HCT116 (cell line): Measurements from ENCODE around the gene ASPHD2. TPM values are rescaled to one million over a fixed set of nuclear protein-coding genes. Genes with fewer than 3 reads are reported as not detected.
A peak's percentile ranks its signal among the peaks of the same experiment; 100 is the strongest.

Source experiments
- ATAC-seq: fragments of 200-7000 bp; cut with Tn5 transposase; 2 replicates; pipeline ENCODE4 v1.9.1; 2020; ENCODE audit warnings: mild to moderate bottlenecking, moderate library complexity
- BruUV-seq: library from RNA; stranded (reverse); fragments of 400-500 nt; replicated peaks from 2 replicates; lab custom pipeline; 2021; lab: Mats Ljungman, UMichigan
- CTCF ChIA-PET: fragments of 300-600 bp; sonication (Branson Sonifier 250); formaldehyde crosslinking; loops from one replicate; lab custom pipeline; 2021; ENCODE audit warnings: antibody characterized with exemption; lab: Charles Lee
- POLR2A ChIA-PET: fragments of 300-600, 350-600 bp; sonication (Branson Sonifier 250); formaldehyde crosslinking; loops from one replicate; lab custom pipeline; 2021; ENCODE audit warnings: antibody characterized with exemption; lab: Charles Lee
- RAD21 ChIA-PET, 2 experiments: fragments of 300-600 bp; sonication (Branson Sonifier 250); formaldehyde crosslinking; loops; one replicate each; lab custom pipeline; 2023; ENCODE audit warnings: low total read pairs in 2 of 2; ENCODE audit not compliant: uncharacterized antibody in 2 of 2, unreplicated experiment in 2 of 2, low non-redundant PET in 1 of 2; lab: Charles Lee
- DNase-seq: peaks from one replicate; pipeline ENCODE4 v3.0.0-alpha.2; 2010; ENCODE audit warnings: low read depth, low spot score
- H2AFZ ChIP-seq: fragments of 200-600 bp; shearing (Covaris generic), sonication (generic); 2 replicates; pipeline ENCODE4 v1.6.1; 2017; ENCODE audit warnings: low read depth, mixed run types, mixed read lengths, antibody characterized with exemption, low read length; ENCODE audit not compliant: poor library complexity, severe bottlenecking
- H3K27ac ChIP-seq: 2 replicates; pipeline ENCODE4 v1.5.1; 2012; ENCODE audit warnings: low read depth, low read length
- H3K27me3 ChIP-seq: fragments of 200-600 bp; sonication (generic); 2 replicates; pipeline ENCODE4 v1.6.1; 2016; ENCODE audit warnings: mixed run types, low read length, mixed read lengths; ENCODE audit not compliant: insufficient read depth
- H3K36me3 ChIP-seq, 2 experiments: fragments of 200-500 bp in 1 of 2; fragments of 200-600 bp in 1 of 2; sonication (Bioruptor generic) in 1 of 2; sonication (generic) in 1 of 2; 2 replicates each; pipeline versions ENCODE4 v1.5.1 to v1.6.1; 2014 to 2016; ENCODE audit warnings: low read length in 2 of 2, inconsistent platforms in 1 of 2, mixed read lengths in 1 of 2, mixed run types in 1 of 2; ENCODE audit not compliant: insufficient read depth in 2 of 2, control insufficient read depth in 1 of 2
- H3K4me1 ChIP-seq, 2 experiments: fragments of 200-600 bp in 1 of 2; sonication (generic) in 1 of 2; 2 replicates each; pipeline versions ENCODE4 v1.5.1 to v1.6.1; 2012 to 2017; ENCODE audit warnings: low read length in 2 of 2, inconsistent platforms in 1 of 2, mild to moderate bottlenecking in 1 of 2, mixed read lengths in 1 of 2, mixed run types in 1 of 2, moderate library complexity in 1 of 2; ENCODE audit not compliant: insufficient read depth in 2 of 2, control insufficient read depth in 1 of 2
- H3K4me2 ChIP-seq: fragments of 200-600 bp; sonication (generic); 2 replicates; pipeline ENCODE4 v1.6.1; 2017; ENCODE audit warnings: mixed run types, low read length, mixed read lengths
- H3K4me3 ChIP-seq, 2 experiments: fragments of 200-600 bp in 1 of 2; sonication (generic) in 1 of 2; replicated peaks in 1 of 2; 2 replicates each; pipeline ENCODE4 v1.5.1; 2011 to 2016; ENCODE audit warnings: low read length in 2 of 2, control low read depth in 1 of 2, low read depth in 1 of 2, mild to moderate bottlenecking in 1 of 2, mixed read lengths in 1 of 2, mixed run types in 1 of 2
- H3K79me2 ChIP-seq: fragments of 200-600 bp; sonication (generic); 2 replicates; pipeline ENCODE4 v1.6.1; 2017; ENCODE audit warnings: mild to moderate bottlenecking, mixed run types, low read length, moderate library complexity, mixed read lengths; ENCODE audit not compliant: insufficient read depth
- H3K9ac ChIP-seq: fragments of 200-600 bp; sonication (generic); 2 replicates; pipeline ENCODE4 v1.6.1; 2016; ENCODE audit warnings: low read length, mixed read lengths
- H3K9me2 ChIP-seq: fragments of 200-600 bp; sonication (generic), shearing (Covaris generic); 2 replicates; pipeline ENCODE4 v1.6.1; 2017; ENCODE audit warnings: mixed run types, mild to moderate bottlenecking, moderate library complexity; ENCODE audit not compliant: insufficient read depth
- H3K9me3 ChIP-seq, 2 experiments: fragments of 200-500 bp in 1 of 2; fragments of 200-600 bp in 1 of 2; sonication (Bioruptor generic) in 1 of 2; sonication (generic) in 1 of 2; 2 replicates each; pipeline ENCODE4 v1.6.1; 2014 to 2017; ENCODE audit warnings: low read length in 2 of 2, mixed read lengths in 2 of 2, inconsistent platforms in 1 of 2, low read depth in 1 of 2, mild to moderate bottlenecking in 1 of 2, mixed run types in 1 of 2, moderate library complexity in 1 of 2; ENCODE audit not compliant: control insufficient read depth in 1 of 2, insufficient read depth in 1 of 2
- H4K20me1 ChIP-seq: fragments of 200-600 bp; sonication (generic), shearing (Covaris generic); 2 replicates; pipeline ENCODE4 v1.6.1; 2017; ENCODE audit warnings: mixed run types, mild to moderate bottlenecking, moderate library complexity; ENCODE audit not compliant: insufficient read depth
- CBX3 ChIP-seq: IDR thresholded peaks from 2 replicates; pipeline ENCODE4 v1.6.1; 2012; ENCODE audit warnings: low read depth
- CEBPB ChIP-seq: IDR thresholded peaks from 2 replicates; pipeline ENCODE4 v1.6.1; 2012; ENCODE audit warnings: low read depth
- EZH2phosphoT487 ChIP-seq: fragments of 200-600 bp; IDR thresholded peaks from 2 replicates; pipeline ENCODE4 v1.6.1; 2018; ENCODE audit warnings: antibody characterized with exemption, borderline replicate concordance
- FOSL1 ChIP-seq: IDR thresholded peaks from 2 replicates; pipeline ENCODE4 v1.6.1; 2012; ENCODE audit warnings: low read depth
- JUND ChIP-seq: IDR thresholded peaks from 2 replicates; pipeline ENCODE4 v1.6.1; 2012
- MAX ChIP-seq: IDR thresholded peaks from 2 replicates; pipeline ENCODE4 v1.6.1; 2012
- POLR2A ChIP-seq: IDR thresholded peaks from 2 replicates; pipeline ENCODE4 v1.7.0; 2011; ENCODE audit warnings: borderline replicate concordance; ENCODE audit not compliant: insufficient read depth, insufficient read length; ENCODE audit errors: extremely low read depth
- SP1 ChIP-seq: IDR thresholded peaks from 2 replicates; pipeline ENCODE4 v1.6.1; 2012; ENCODE audit warnings: low read depth
- SRF ChIP-seq: IDR thresholded peaks from 2 replicates; pipeline ENCODE4 v1.6.1; 2012; ENCODE audit warnings: low read depth
- ZBTB33 ChIP-seq: IDR thresholded peaks from 2 replicates; pipeline ENCODE4 v1.6.1; 2011; ENCODE audit warnings: mild to moderate bottlenecking, low read length, moderate library complexity; ENCODE audit not compliant: insufficient replicate concordance; ENCODE audit errors: extremely low read depth
- intact Hi-C: fragments of 100-400 bp; cut with micrococcal nuclease; formaldehyde crosslinking; loops from 2 replicates; pipeline ENCODE4 v1.10.0; 2022
- total RNA-seq: library from RNA; stranded (reverse); gene quantifications from one replicate; pipeline ENCODE4 v1.2.1, GENCODE V29; 2021; ENCODE audit not compliant: unreplicated experiment

Gene ASPHD2
- total RNA-seq, 1 experiment from 2014 or later, result 4.1 TPM

GRCh38 chr22:26470807-26471206 lies 41.7 kb downstream of the ASPHD2 start:
- Histone ChIP-seq H3K36me3 (peaks cover 52% of the 10 kb centered on the region in 2 experiments), H4K20me1 (no peaks in the 10 kb centered on the region), H3K4me3 (no peak overlapping the region), H2AFZ (no peak overlapping the region), H3K4me1 (peaks cover 0 to 18% of the 10 kb centered on the region in 2 experiments; a peak in 2 of 4 replicates), H3K4me2 (no peak overlapping the region), H3K9me3 (no peaks in the 10 kb centered on the region), H3K79me2 (no peaks in the 10 kb centered on the region), H3K27ac (no peak overlapping the region; the same call in 1 of the 2 replicates), H3K9ac (no peak overlapping the region), H3K27me3 (no peaks in the 10 kb centered on the region), H3K9me2 (no peaks in the 10 kb centered on the region)
- DNase-seq, result no peak
- ChIA-PET POLR2A (no interaction called here), CTCF (no interaction called here), RAD21 (no interaction called here)
- BruUV-seq, result no TSS peak
- ATAC-seq, result no peak
- intact Hi-C loops, result no loop called here
- TF ChIP-seq ZBTB33 (no peak), SRF (no peak), CBX3 (no peak), POLR2A (no peak), CEBPB (no peak)

GRCh38 chr22:26471522-26471921 lies 42.5 kb downstream of the ASPHD2 start:
- DNase-seq (peak; percentile 47), ATAC-seq (peak; percentile 97)
- no peak overlapping the region for H3K9ac ChIP-seq
- peak overlapping the region; percentile 33 for H3K4me2 ChIP-seq
- peak overlapping the region; percentile 1; the same call in 1 of the 2 replicates for H3K27ac ChIP-seq
- BruUV-seq, result no TSS peak
- H3K9me2 ChIP-seq, result no peaks in the 10 kb centered on the region
- peak; percentile 62 for TF ChIP-seq JUND
- TF ChIP-seq MAX, result peak; percentile 40; the same call in 1 of the 2 replicates
- no peak for TF ChIP-seq POLR2A
- peak; percentile 25; the same call in 1 of the 2 replicates for TF ChIP-seq SP1
- no peak for TF ChIP-seq EZH2phosphoT487
- peak; percentile 44 for TF ChIP-seq FOSL1
- ChIA-PET CTCF (interaction anchor here (0.8 kb wide), 1 partner anchor 11 kb away, joined by 3 read pairs; no protein-coding TSS in a partner anchor), RAD21 (no interaction called here), POLR2A (no interaction called here)
- peaks cover 45 to 57% of the 10 kb centered on the region in 2 experiments for H3K36me3 ChIP-seq
- H3K79me2 ChIP-seq, result no peaks in the 10 kb centered on the region
- H3K9me3 ChIP-seq, result no peaks in the 10 kb centered on the region
- intact Hi-C loops, result no loop called here
- H2AFZ ChIP-seq, result no peak overlapping the region
- H3K27me3 ChIP-seq, result no peaks in the 10 kb centered on the region
- H3K4me3 ChIP-seq, result no peak overlapping the region
- H3K4me1 ChIP-seq, result peaks cover 0 to 18% of the 10 kb centered on the region in 2 experiments; a peak in 2 of 4 replicates
- no peaks in the 10 kb centered on the region for H4K20me1 ChIP-seq
